ENCODE measurements around the gene MIEN1. TPM values are rescaled to one million over a fixed set of nuclear protein-coding genes. Genes with fewer than 3 reads are reported as not detected.
A peak's percentile ranks its signal among the peaks of the same experiment; 100 is the strongest.
"Not testable (repeated sequence)": the region's sequence is repeated elsewhere in the genome, so short reads cannot be mapped to it uniquely, and the experiment has no call there.

Gene MIEN1
- total RNA-seq, 1 donor from 2014 or later: 26.6 TPM

DNA sequence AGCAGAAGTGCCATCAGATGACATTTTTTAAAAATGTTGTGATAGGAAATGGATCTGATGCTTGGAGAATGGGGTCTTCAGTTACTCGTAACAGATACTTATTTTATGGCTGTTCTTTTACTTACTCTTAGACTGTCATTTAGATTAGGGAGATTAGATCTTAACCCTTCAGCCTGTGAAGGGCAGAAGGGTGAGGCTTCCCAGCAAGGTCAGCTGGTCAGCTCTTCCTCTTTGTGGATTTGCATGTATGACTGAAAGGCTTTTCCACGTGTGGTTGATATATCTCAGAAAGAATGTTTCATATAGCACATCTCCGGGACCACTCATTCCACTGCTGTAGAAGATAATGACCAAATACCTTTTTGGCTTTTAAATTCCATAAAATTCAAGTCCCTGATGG is 34.8 kb upstream of the MIEN1 start:
- DNase-seq (ENCODE audit: low read depth): no peak
- H3K27me3 ChIP-seq (ENCODE audit: control insufficient read depth, insufficient read depth, low read length): peaks cover 9% of the 10 kb centered on the region
- no peak overlapping the region for H3K4me3 ChIP-seq (ENCODE audit: low read depth, low read length)
- no peak for FAIRE-seq
- TF ChIP-seq, protein P1, sequence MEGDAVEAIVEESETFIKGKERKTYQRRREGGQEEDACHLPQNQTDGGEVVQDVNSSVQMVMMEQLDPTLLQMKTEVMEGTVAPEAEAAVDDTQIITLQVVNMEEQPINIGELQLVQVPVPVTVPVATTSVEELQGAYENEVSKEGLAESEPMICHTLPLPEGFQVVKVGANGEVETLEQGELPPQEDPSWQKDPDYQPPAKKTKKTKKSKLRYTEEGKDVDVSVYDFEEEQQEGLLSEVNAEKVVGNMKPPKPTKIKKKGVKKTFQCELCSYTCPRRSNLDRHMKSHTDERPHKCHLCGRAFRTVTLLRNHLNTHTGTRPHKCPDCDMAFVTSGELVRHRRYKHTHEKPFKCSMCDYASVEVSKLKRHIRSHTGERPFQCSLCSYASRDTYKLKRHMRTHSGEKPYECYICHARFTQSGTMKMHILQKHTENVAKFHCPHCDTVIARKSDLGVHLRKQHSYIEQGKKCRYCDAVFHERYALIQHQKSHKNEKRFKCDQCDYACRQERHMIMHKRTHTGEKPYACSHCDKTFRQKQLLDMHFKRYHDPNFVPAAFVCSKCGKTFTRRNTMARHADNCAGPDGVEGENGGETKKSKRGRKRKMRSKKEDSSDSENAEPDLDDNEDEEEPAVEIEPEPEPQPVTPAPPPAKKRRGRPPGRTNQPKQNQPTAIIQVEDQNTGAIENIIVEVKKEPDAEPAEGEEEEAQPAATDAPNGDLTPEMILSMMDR (IDR thresholded peaks at IDR 0.05; ENCODE audit: insufficient read depth, low read length, severe bottlenecking): no peak
- no peaks in the 10 kb centered on the region for H3K36me3 ChIP-seq (ENCODE audit: control insufficient read depth, insufficient read depth, low read length)

DNA sequence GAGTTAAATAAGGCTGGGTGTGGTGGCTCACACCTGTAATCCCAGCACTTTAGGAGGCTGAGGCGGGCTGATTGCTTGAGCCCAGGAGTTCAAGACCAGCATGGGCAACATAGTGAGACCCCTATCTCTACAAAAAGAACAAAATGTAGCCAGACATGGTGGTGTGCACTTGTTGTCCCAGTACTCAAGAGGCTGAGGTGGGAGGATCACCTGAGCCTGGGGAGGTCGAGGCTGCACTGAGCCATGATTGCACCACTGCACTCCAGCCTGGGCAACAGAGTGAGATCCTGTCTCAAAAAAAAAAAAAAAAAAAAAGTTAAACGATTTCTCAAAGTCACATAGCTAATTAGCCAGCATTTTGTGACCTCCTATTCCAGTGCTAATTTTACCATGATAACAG is 33.8 kb upstream of the MIEN1 start:
- not testable (repeated sequence) for FAIRE-seq; H3K27me3 ChIP-seq (ENCODE audit: control insufficient read depth, insufficient read depth, low read length); DNase-seq (ENCODE audit: low read depth); H3K4me3 ChIP-seq (ENCODE audit: low read depth, low read length); H3K36me3 ChIP-seq (ENCODE audit: control insufficient read depth, insufficient read depth, low read length)

DNA sequence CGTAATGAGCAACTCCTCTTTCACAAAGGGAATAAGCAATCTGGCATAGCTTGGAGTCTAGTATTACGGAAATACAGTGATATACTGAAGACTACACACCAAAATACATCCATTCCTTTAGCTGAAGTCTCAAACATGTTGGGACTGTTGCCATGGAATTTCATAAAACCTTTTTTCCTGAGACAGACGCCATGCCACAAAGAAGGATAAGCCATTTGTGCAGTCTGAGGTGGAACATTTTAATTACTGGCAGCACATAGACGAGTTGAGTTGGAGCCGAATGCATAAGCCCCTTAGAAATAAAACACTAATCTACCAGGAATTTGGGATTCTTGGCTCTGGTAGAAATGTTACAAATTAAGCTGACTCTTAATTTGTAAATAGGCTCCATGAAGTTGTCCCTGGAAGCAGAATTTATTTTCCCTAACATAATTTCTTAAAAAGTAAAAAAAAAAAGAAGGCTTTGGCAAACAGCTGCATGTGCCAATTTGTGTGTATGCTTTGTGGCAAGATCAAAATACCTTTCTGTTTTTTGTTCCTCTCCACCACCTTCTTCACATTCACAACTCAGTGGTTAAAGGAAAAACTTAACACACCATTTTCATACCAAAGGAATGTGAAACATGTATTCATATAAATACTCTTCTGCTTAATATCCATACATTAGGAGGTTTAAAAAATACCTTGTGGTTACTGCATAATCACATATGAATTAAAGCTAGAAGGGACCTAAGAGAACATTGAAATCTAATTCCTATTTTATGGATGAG is 32.9 kb upstream of the MIEN1 start:
- Histone ChIP-seq H3K36me3 (ENCODE audit: control insufficient read depth, insufficient read depth, low read length) (no peaks in the 10 kb centered on the region), H3K27me3 (ENCODE audit: control insufficient read depth, insufficient read depth, low read length) (peaks cover 7% of the 10 kb centered on the region), H3K4me3 (ENCODE audit: low read depth, low read length) (no peak overlapping the region)
- FAIRE-seq (no peak), DNase-seq (ENCODE audit: low read depth) (peak; percentile 35)
- TF ChIP-seq, protein P1 (IDR thresholded peaks at IDR 0.05; ENCODE audit: insufficient read depth, low read length, severe bottlenecking): no peak

DNA sequence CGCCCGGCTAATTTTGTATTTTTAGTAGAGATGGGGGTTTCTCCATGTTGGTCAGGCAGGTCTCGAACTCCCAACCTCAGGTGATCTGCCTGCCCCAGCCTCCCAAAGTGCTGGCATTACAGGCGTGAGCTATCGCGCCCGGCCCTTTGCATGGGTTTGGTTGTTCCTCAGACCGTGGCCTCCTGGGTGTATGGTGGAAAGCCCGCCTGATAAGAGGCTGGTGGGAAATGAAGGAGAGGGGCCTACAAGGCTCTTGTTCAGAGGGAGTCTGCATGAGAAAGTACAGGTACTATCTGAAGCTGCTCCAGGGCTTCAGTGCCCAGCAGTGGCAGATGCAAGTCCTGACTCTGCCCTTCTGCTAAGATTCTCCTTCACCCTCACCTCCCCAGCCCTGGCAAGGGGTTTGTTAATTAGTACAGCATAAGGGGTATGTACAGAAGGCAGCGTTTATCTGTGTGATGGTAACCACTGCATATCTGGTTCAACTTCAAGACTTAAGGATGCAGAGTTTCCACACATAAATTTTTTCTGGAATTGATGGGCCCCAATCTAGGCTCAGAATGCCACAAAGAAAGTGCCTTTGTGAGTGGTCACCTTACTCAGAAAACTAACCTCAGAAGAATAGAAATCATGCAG is 31.6 kb upstream of the MIEN1 start:
- H3K4me3 ChIP-seq (ENCODE audit: low read depth, low read length): no peak overlapping the region
- no peak for FAIRE-seq
- no peak for DNase-seq (ENCODE audit: low read depth)
- H3K27me3 ChIP-seq (ENCODE audit: control insufficient read depth, insufficient read depth, low read length): peaks cover 3% of the 10 kb centered on the region
- H3K36me3 ChIP-seq (ENCODE audit: control insufficient read depth, insufficient read depth, low read length): no peaks in the 10 kb centered on the region
- TF ChIP-seq, protein P1 (IDR thresholded peaks at IDR 0.05; ENCODE audit: insufficient read depth, low read length, severe bottlenecking): no peak

DNA sequence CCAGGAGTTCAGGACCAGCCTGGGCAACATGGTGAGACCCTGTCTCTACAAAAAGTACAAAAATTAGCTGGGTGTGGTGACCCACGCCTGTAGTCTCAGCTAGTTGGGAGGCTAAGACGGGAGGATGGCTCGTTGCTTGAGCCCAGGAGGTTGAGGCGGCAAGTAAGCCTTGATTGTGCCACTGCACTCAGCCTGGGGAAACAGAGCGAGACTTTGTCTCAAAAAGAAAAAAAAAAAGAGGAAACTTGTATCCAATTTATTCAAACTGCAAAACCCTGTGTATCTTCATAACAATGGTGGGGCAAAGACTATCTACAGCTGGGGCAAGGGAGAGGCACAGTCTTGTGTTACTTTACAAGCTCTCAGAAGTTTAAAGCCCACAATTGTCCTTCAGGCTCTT is 28.9 kb upstream of the MIEN1 start:
- FAIRE-seq (no peak), DNase-seq (ENCODE audit: low read depth) (no peak)
- H3K36me3 ChIP-seq (ENCODE audit: control insufficient read depth, insufficient read depth, low read length): no peaks in the 10 kb centered on the region
- H3K27me3 ChIP-seq (ENCODE audit: control insufficient read depth, insufficient read depth, low read length): peaks cover 6% of the 10 kb centered on the region
- TF ChIP-seq, protein P1 (IDR thresholded peaks at IDR 0.05; ENCODE audit: insufficient read depth, low read length, severe bottlenecking): no peak
- H3K4me3 ChIP-seq (ENCODE audit: low read depth, low read length): no peak overlapping the region

DNA sequence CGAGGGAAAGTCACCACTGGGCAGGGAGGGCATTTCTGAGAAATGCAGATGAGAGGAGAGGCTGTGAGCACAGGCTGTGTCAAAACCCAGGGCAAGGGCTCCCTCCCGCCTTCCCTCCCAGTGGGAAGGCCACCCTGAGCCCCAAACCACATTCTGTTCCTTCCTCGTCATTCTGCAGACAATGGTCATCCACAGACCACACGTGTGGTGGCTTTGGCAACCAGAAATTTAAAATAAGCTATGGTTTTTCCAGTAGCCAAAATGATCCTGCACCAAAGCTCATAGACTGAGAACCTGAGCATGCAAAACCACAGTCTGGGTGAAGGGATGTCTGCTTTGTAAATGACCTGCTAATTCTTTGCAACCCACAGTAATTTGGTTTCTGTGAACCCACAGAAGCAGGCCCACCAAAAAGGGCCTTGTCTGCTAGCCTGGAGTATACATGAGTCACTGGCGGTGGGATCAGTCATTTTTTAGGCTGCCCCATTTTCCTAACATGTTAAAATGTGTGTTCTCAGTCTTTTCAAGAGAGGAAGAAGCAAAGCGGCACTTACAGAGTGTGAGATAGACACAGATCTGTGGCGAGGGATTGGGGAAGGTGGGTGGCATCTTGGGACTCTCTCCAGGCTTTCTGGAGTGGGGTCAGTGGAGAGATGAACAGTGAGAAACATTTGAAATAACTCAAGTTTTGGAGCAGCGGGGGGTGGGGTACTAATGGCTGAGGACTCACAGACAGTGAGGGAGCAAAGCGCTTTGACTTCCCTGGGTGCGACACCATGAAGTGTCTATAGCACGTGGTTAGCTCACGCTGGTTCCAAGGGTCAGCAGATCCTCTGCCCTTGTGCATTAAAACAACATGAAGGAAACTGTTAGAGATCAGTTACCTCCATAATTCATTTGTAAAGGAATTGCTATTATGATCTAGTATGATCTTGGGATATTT is 27.9 kb upstream of the MIEN1 start:
- H3K36me3 ChIP-seq (ENCODE audit: control insufficient read depth, insufficient read depth, low read length): no peaks in the 10 kb centered on the region
- no peak overlapping the region for H3K4me3 ChIP-seq (ENCODE audit: low read depth, low read length)
- no peak for FAIRE-seq
- TF ChIP-seq, protein P1 (IDR thresholded peaks at IDR 0.05; ENCODE audit: insufficient read depth, low read length, severe bottlenecking): no peak
- DNase-seq (ENCODE audit: low read depth): no peak
- peaks cover 6% of the 10 kb centered on the region for H3K27me3 ChIP-seq (ENCODE audit: control insufficient read depth, insufficient read depth, low read length)

Measured in bronchial epithelial cell (primary cell).